ENCODE measurements around the gene CIROP. TPM values are rescaled to one million over a fixed set of nuclear protein-coding genes. Genes with fewer than 3 reads are reported as not detected.

The CIROP gene
- total RNA-seq, 1 donor from 2014 or later = not detected

GRCh38 chr14:23137192-23137812 is 32.5 kb upstream of the CIROP start:
- DNase-seq (ENCODE audit: missing footprints) (peak; percentile 50), ATAC-seq (peak; percentile 14)
- intact Hi-C loops (cut with DNase I) = no loop called here

GRCh38 chr14:23136566-23137133 is 31.9 kb upstream of the CIROP start:
- intact Hi-C loops (cut with DNase I) = no loop called here
- ATAC-seq (no peak), DNase-seq (ENCODE audit: missing footprints) (no peak)

- ATAC-seq (no peak), DNase-seq (ENCODE audit: missing footprints) (peak; percentile 30)
- intact Hi-C loops (cut with DNase I) = no loop called here
These were observed 28.2 kb upstream of the CIROP start for GRCh38 chr14:23132970-23133369.

- intact Hi-C loops (cut with DNase I) = no loop called here
- ATAC-seq = no peak
- peak; percentile 7 for DNase-seq (ENCODE audit: missing footprints)
These were observed 26.7 kb upstream of the CIROP start for GRCh38 chr14:23131482-23131881.

GRCh38 chr14:23130871-23131270 is 26.1 kb upstream of the CIROP start:
- ATAC-seq (no peak), DNase-seq (ENCODE audit: missing footprints) (peak; percentile 71)
- intact Hi-C loops (cut with DNase I) = no loop called here

GRCh38 chr14:23129759-23130316 is 25.0 kb upstream of the CIROP start:
- DNase-seq (ENCODE audit: missing footprints) = no peak
- no peak for ATAC-seq
- intact Hi-C loops (cut with DNase I) = no loop called here

- ATAC-seq = no peak
- no peak for DNase-seq (ENCODE audit: missing footprints)
- intact Hi-C loops (cut with DNase I) = no loop called here
These were observed 24.4 kb upstream of the CIROP start for GRCh38 chr14:23128969-23129758.

- intact Hi-C loops (cut with DNase I) = no loop called here
- ATAC-seq (no peak), DNase-seq (ENCODE audit: missing footprints) (no peak)
These were observed 23.1 kb upstream of the CIROP start for GRCh38 chr14:23127861-23128260.

GRCh38 chr14:23126548-23127278 is 21.9 kb upstream of the CIROP start:
- ATAC-seq (no peak), DNase-seq (ENCODE audit: missing footprints) (no peak)
- intact Hi-C loops (cut with DNase I) = no loop called here

GRCh38 chr14:23125933-23126524 is 21.2 kb upstream of the CIROP start:
- ATAC-seq = peak; percentile 32
- DNase-seq (ENCODE audit: missing footprints) = no peak
- intact Hi-C loops (cut with DNase I) = no loop called here

- DNase-seq (ENCODE audit: missing footprints) (no peak), ATAC-seq (no peak)
- intact Hi-C loops (cut with DNase I) = no loop called here
These were observed 20.2 kb upstream of the CIROP start for GRCh38 chr14:23125011-23125410.

- intact Hi-C loops (cut with DNase I) = loop anchor here (5.0 kb wide), 1 partner anchor 173 kb away; no protein-coding TSS in a partner anchor
- no peak for ATAC-seq
These were observed 19.7 kb upstream of the CIROP start for GRCh38 chr14:23124337-23124954.

GRCh38 chr14:23123419-23123818 is 18.6 kb upstream of the CIROP start:
- intact Hi-C loops (cut with DNase I) = loop anchor here (5.0 kb wide), 1 partner anchor 174 kb away; no protein-coding TSS in a partner anchor
- ATAC-seq (peak; percentile 73), DNase-seq (ENCODE audit: missing footprints) (peak; percentile 84)

More at GRCh38 chr14:23124337-23124954, 19.7 kb upstream of the CIROP start:
- no peak for DNase-seq (ENCODE audit: missing footprints)

- no peak for DNase-seq (ENCODE audit: missing footprints)
- intact Hi-C loops (cut with DNase I) = loop anchor here (5.0 kb wide), 1 partner anchor 175 kb away; no protein-coding TSS in a partner anchor
- no peak for ATAC-seq
These were observed 17.3 kb upstream of the CIROP start for GRCh38 chr14:23122086-23122485.

- ATAC-seq = peak; percentile 29
- intact Hi-C loops (cut with DNase I) = loop anchor here (1.0 to 5.0 kb wide), 4 partner anchors 33 to 176 kb away; partner anchors contain the start of gene SLC7A8
- DNase-seq (ENCODE audit: missing footprints) = no peak
These were observed 16.6 kb upstream of the CIROP start for GRCh38 chr14:23121361-23121771.

GRCh38 chr14:23120541-23121251 is 15.9 kb upstream of the CIROP start:
- ATAC-seq (peak; percentile 81), DNase-seq (ENCODE audit: missing footprints) (peak; percentile 93)
- intact Hi-C loops (cut with DNase I) = loop anchor here (1.0 to 5.0 kb wide), 4 partner anchors 34 to 177 kb away; partner anchors contain the start of gene SLC7A8

Data from Right ventricle myocardium inferior (tissue), 1 donor.